COLO668 (cell line): ENCODE data around the gene ARMC8.
"Not testable (repeated sequence)": the region's sequence is repeated elsewhere in the genome, so short reads cannot be mapped to it uniquely, and the experiment has no call there.

Source experiments
- DNase-seq: peaks from one replicate; lab custom pipeline; 2025; ENCODE audit not compliant: unreplicated experiment; lab: John Stamatoyannopoulos, UW

Gene ARMC8, protein sequence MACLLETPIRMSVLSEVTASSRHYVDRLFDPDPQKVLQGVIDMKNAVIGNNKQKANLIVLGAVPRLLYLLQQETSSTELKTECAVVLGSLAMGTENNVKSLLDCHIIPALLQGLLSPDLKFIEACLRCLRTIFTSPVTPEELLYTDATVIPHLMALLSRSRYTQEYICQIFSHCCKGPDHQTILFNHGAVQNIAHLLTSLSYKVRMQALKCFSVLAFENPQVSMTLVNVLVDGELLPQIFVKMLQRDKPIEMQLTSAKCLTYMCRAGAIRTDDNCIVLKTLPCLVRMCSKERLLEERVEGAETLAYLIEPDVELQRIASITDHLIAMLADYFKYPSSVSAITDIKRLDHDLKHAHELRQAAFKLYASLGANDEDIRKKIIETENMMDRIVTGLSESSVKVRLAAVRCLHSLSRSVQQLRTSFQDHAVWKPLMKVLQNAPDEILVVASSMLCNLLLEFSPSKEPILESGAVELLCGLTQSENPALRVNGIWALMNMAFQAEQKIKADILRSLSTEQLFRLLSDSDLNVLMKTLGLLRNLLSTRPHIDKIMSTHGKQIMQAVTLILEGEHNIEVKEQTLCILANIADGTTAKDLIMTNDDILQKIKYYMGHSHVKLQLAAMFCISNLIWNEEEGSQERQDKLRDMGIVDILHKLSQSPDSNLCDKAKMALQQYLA

GRCh38 chr3:138187296-138188012 lies at the start of gene ARMC8:
Gene ARMC8 (plus strand): TSS chr3:138187301. CDS start chr3:138187555, 254 bp downstream.
- DNase-seq, result peak; percentile 59

DNA sequence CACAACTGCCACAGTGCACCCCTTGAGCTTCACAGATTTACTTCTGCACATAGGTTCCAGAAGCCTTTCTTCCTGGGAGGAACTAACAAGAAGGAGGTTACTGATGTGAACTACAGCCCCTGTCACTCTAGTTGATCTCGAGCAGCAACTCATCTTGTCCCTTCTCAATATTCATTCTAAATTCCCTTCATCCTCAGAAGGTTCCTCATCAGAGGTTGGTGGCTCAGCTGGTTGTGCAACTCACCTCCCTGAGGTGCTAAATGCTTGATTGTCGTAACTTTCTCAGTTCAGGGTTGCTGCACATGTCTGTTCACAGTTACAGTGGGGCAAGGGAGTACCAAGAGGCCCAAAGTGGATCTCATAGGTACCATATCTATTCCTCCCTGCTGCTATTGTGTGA lies 49.2 kb upstream of the ARMC8 start:
- DNase-seq, result no peak

- no peak for DNase-seq
Measured at GRCh38 chr3:138139691-138140090, 47.4 kb upstream of the ARMC8 start.

DNA sequence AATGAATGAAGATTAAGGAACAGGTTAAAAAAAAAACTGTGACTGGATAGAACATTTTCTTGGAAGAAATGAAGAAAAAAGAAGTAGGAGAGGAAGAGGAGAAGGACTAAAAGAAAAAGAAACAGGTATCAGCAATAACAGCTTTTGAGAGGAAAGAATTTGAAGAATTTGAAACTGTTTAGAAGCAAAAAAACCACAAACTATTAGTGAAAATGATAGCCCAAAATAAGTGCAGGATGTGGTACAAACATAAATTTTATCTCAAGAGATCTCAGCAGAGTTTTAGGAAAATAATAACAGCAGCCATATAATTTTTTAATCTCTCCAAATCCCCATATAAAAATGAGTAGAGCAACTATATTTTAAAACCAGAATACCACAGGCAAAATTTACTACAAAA lies 46.2 kb upstream of the ARMC8 start:
- DNase-seq, result no peak

- DNase-seq, result not testable (repeated sequence)
Measured at GRCh38 chr3:138142181-138142580, 44.9 kb upstream of the ARMC8 start.

- no peak for DNase-seq
Measured at GRCh38 chr3:138148503-138148902, 38.6 kb upstream of the ARMC8 start.

- no peak for DNase-seq
Measured at GRCh38 chr3:138154534-138154933, 32.6 kb upstream of the ARMC8 start.

DNA sequence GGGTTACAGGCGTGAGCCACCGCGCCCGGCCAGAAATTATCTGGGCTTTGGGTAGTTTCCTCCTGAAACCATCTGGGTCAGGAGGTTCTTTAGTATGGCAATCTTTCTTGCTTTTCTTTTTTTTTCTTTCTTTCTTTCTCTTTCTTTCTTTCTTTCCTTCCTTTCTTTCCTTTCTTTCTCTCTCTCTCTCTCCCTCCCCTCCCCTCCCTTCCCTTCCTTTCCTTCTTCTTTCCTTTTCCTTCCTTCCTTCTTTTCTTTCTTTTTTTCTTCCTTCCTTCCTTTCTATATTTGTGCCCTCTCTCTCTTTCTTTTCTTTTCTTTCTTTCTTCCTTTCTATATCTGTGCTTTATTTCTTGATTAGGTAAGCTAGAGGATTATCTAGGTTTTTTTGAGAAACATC lies 29.4 kb upstream of the ARMC8 start:
- no peak for DNase-seq

- no peak for DNase-seq
Measured at GRCh38 chr3:138165061-138165460, 22.0 kb upstream of the ARMC8 start.

DNA sequence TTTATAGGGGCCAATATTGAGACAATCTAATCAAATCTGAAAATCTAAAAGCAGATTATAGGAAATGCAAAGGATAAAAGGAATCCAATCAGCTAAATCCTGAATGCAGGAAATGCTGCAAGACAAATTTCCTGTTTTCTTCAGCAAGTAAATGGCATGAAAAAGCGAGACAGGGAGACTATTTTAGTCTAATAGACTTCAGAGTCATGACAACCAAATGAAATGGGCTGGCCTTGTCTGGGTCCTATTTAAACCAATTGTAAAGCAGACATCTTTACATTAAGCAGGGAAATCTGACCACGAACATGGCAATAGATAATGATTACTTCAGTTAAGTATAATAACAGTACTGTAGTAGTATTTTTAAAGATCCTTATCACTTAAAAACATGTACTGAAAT lies 14.5 kb upstream of the ARMC8 start:
- DNase-seq, result no peak

DNA sequence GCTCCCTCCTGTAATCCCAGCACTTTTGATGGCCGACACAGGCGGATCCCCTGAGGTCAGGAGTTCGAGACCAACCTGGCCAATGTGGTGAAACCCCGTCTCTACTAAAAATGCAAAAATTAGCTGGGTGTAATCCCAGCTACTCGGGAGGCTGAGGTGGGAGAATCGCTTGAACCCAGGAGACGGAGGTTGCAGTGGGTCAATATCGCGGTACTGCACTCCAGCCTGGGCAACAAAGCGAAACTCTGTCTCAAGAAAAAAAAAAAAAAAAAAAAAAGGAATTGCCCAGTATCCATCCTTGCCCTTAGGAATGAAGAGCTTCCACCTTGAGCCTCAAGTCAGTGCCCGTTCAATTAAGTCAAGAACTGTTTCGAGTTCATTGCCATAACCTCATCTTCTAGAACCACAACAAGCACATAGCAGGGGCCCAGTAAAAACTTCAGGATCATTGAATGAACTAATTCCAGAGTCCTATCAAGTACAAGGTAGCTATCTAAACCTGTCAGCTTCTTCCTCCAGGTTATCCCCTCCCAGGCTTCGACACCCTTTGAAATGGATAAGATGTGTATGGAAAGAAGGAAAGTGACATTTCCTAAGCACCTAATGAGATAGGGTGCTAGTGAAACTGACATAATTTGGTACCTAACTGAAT lies 13.2 kb upstream of the ARMC8 start:
- no peak for DNase-seq

DNA sequence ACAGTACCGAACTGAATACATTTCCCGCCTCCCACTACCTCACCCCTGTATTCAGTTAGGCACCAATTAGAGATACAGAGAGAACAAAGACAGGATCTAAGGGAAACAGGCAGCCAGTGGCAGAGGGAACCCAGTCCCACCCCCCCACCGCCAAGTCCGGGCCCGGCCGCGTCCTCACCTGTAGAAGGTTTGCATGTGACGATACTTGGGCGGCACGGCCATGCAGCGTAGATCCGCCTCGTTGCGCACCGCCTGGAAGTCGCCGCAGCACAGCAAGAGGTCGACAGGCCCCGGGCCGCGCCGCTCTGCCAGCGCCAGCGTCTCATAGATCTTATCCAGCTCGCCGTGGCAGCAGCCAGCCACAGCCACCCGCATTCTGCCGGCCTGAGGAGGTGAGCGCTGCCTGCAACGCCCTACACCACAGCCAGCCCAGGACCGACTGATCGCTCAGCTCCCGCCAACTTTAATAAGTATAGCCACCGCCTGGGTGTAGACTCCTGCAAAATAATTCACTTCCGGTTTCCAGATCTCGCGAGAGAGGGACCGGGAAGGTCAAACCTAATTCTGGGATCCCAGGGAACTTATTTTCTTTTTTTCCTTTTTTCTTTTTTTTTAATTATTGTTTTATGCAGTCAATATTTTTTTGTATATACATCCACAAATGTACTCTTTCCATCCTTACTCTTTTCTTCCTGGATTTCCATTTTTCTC lies 12.5 kb upstream of the ARMC8 start, which contains the start of gene DBR1:
TSS of gene DBR1 (minus strand) at position 501 of the 711 bp plus-strand sequence. CDS start at position 375, 126 bp downstream.
- peak; percentile 71 for DNase-seq

- DNase-seq, result peak; percentile 9
Measured at GRCh38 chr3:138180375-138181029, 6.6 kb upstream of the ARMC8 start.

DNA sequence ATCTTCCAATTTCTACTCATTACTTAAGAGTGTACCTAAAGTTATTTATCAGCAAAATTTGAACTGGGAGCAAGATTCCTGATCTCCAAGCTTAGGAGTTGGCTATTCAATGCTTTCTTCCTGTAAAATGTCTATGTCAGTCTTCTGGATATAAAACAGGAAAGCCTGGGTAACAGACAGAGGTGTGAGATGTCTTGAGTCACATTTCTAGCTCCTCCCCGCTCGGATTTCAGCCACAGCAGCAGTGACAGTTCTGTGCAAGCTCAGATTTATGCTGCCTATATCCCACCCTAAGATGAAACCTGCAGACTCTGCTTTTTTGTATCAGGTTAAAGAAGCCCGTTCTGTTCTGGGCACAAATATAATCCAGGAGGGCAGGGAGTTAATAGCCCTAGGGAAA lies 2.1 kb upstream of the ARMC8 start:
- no peak for DNase-seq

GRCh38 chr3:138186221-138186620 lies 880 bp upstream of the ARMC8 start:
- no peak for DNase-seq

GRCh38 chr3:138186803-138187295 lies 252 bp upstream of the ARMC8 start:
- DNase-seq, result peak; percentile 86

GRCh38 chr3:138188013-138188730 lies 1.1 kb downstream of the ARMC8 start:
- DNase-seq, result no peak

DNA sequence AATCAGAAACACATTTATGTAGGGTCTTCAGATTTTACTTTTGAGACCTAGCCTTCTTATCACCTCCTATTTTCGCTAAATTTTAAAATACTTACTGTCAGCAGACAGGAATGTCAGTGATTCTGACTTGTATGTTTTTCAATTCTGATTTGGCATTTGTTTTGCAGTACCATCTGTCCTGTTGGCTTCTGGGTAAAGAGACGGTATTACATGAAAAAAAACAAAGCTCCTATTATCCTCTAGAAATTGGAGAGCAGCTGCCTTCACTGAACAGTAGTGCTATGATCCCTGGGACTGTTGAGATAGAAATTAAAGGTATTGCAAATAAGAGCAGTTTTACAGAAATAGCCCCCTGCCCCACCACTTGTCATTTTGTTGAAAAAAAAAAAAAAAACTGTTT lies 8.4 kb downstream of the ARMC8 start:
- no peak for DNase-seq

DNA sequence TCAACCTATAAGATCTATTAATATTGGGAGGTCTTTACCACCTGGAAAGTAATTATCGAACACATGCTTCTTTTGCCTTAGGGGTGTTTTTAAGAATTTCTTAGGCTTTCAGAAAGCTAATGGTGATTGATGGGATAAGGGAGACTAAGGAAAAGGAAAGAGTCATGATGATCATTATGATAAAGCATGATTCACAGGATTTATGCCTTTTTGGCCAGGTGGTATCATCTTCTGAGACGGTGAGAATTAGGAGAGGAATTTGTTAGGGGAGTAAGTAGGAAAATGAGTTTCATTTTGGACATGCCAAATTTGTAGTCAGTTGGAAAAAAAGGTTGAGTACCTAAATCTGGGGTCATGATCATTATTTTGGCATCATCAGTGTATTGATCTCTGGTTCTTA lies 8.9 kb downstream of the ARMC8 start:
- no peak for DNase-seq
